Lower leg skin (tissue), 4 donors: Measurements from ENCODE around the gene GABRG3. TPM values are rescaled to one million over a fixed set of nuclear protein-coding genes. Genes with fewer than 3 reads are reported as not detected.

Source experiments
- DNase-seq, 2 donors: peaks; one replicate each; pipeline ENCODE4 v3.0.0-alpha.2; 2019; ENCODE audit warnings: low spot score in 2 of 2
- H3K4me3 ChIP-seq: fragments of 200-600 bp; sonication (generic); 2 replicates; pipeline ENCODE4 v1.5.1; 2017; ENCODE audit warnings: mild to moderate bottlenecking, low read depth; ENCODE audit not compliant: poor library complexity, severe bottlenecking
- CTCF ChIP-seq, 3 donors: fragments of 450-650 bp; IDR thresholded peaks; one replicate each; pipeline ENCODE4 v1.5.1; 2016; ENCODE audit warnings: antibody characterized with exemption in 3 of 3, mild to moderate bottlenecking in 3 of 3, moderate library complexity in 2 of 3
- POLR2A ChIP-seq, 2 donors: fragments of 450-650 bp; IDR thresholded peaks; one replicate each; pipeline ENCODE4 v1.6.1; 2016 to 2017; ENCODE audit warnings: antibody characterized with exemption in 2 of 2, mild to moderate bottlenecking in 1 of 2, moderate library complexity in 1 of 2
- WGBS, 2 donors: methylation state at CpG; one replicate each; pipeline ENCODE4 v1.1.5; 2018; 5-methylcytosine and 5-hydroxymethylcytosine counted together
- intact Hi-C: fragments of 100-400 bp; cut with DNase I; formaldehyde crosslinking; loops from one replicate; pipeline ENCODE4 v1.15.0; 2023; ENCODE audit warnings: low total_unique reads
- total RNA-seq, 4 donors: library from RNA; depleted of rRNA; stranded (reverse); fragments of >200 nt; gene quantifications; one replicate each; pipeline ENCODE4 v1.1.0, GENCODE V29; 2016

The GABRG3 gene
- under 1 TPM; 0.12 to 0.49 (median 0.25) TPM for total RNA-seq

GRCh38 chr15:26970712-26971210 is at the start of gene GABRG3:
Gene GABRG3, plus strand, starts transcription at chr15:26971181.
- no peak for DNase-seq
- intact Hi-C loops: no loop called here
- no peak for TF ChIP-seq POLR2A (IDR thresholded peaks at IDR 0.05)
- no peak for TF ChIP-seq CTCF (IDR thresholded peaks at IDR 0.05)

GRCh38 chr15:26921433-26921832 is 49.5 kb upstream of the GABRG3 start:
- intact Hi-C loops: no loop called here
- 65 to 87% methylated on average over 1 of the region's 1 CpG for WGBS, 2 donors
- H3K4me3 ChIP-seq: no peak overlapping the region
- no peak for DNase-seq
- TF ChIP-seq CTCF (IDR thresholded peaks at IDR 0.05): no peak
- no peak for TF ChIP-seq POLR2A (IDR thresholded peaks at IDR 0.05)

More at GRCh38 chr15:26970712-26971210, at the start of gene GABRG3:
- 4 to 5% methylated on average over 25 to 26 of the region's 33 CpGs for WGBS, 2 donors
- no peak within 1 kb of the TSS for H3K4me3 ChIP-seq

- intact Hi-C loops: no loop called here
- no peak for TF ChIP-seq CTCF (IDR thresholded peaks at IDR 0.05)
- no peak for TF ChIP-seq POLR2A (IDR thresholded peaks at IDR 0.05)
- no peak overlapping the region for H3K4me3 ChIP-seq
- no peak for DNase-seq
- 80 to 84% methylated on average over 2 of the region's 2 CpGs for WGBS, 2 donors
These were observed 44.9 kb upstream of the GABRG3 start for GRCh38 chr15:26926081-26926480.

GRCh38 chr15:26928051-26928450 is 42.9 kb upstream of the GABRG3 start:
- H3K4me3 ChIP-seq: no peak overlapping the region
- TF ChIP-seq CTCF (IDR thresholded peaks at IDR 0.05) (no peak), POLR2A (IDR thresholded peaks at IDR 0.05) (no peak)
- 58 to 67% methylated on average over 8 of the region's 8 CpGs for WGBS, 2 donors
- DNase-seq: no peak
- intact Hi-C loops: no loop called here

GRCh38 chr15:26929588-26929987 is 41.4 kb upstream of the GABRG3 start:
- intact Hi-C loops: no loop called here
- WGBS, 2 donors: 79 to 90% methylated on average over 4 of the region's 4 CpGs
- H3K4me3 ChIP-seq: no peak overlapping the region
- no peak for DNase-seq
- no peak for TF ChIP-seq CTCF (IDR thresholded peaks at IDR 0.05)
- TF ChIP-seq POLR2A (IDR thresholded peaks at IDR 0.05): no peak

- intact Hi-C loops: no loop called here
- WGBS, 2 donors: 75 to 92% methylated on average over 6 of the region's 6 CpGs
- TF ChIP-seq CTCF (IDR thresholded peaks at IDR 0.05) (no peak), POLR2A (IDR thresholded peaks at IDR 0.05) (no peak)
- H3K4me3 ChIP-seq: no peak overlapping the region
- no peak for DNase-seq
These were observed 36.1 kb upstream of the GABRG3 start for GRCh38 chr15:26934848-26935247.
